GM04504 (cell line): ENCODE measurements around the gene PREX1.
"Not testable (repeated sequence)": the region's sequence is repeated elsewhere in the genome, so short reads cannot be mapped to it uniquely, and the experiment has no call there.

Source experiments
- DNase-seq: peaks from one replicate; pipeline ENCODE4 v3.0.0-alpha.2; 2012; ENCODE audit warnings: low read depth

Gene PREX1

GRCh38 chr20:48827855-48828733 lies at the start of gene PREX1:
TSS of gene PREX1 (minus strand) at chr20:48827999. CDS start at chr20:48827860, 139 bp downstream.
- peak; percentile 58 for DNase-seq

- DNase-seq = no peak
Measured at GRCh38 chr20:48877304-48877703, 49.5 kb upstream of the PREX1 start.

GRCh38 chr20:48875914-48876240 lies 48.1 kb upstream of the PREX1 start:
- DNase-seq = no peak

- DNase-seq = no peak
Measured at GRCh38 chr20:48875233-48875913, 47.6 kb upstream of the PREX1 start.

GRCh38 chr20:48869442-48869841 lies 41.6 kb upstream of the PREX1 start:
- DNase-seq = not testable (repeated sequence)

GRCh38 chr20:48866936-48867335 lies 39.1 kb upstream of the PREX1 start:
- DNase-seq = no peak

GRCh38 chr20:48864738-48865318 lies 37.0 kb upstream of the PREX1 start:
- DNase-seq = no peak

GRCh38 chr20:48864254-48864653 lies 36.5 kb upstream of the PREX1 start:
- DNase-seq = no peak

GRCh38 chr20:48862279-48862678 lies 34.5 kb upstream of the PREX1 start:
- no peak for DNase-seq

GRCh38 chr20:48861444-48861843 lies 33.6 kb upstream of the PREX1 start:
- DNase-seq = no peak

- DNase-seq = no peak
Measured at GRCh38 chr20:48858075-48858790, 30.4 kb upstream of the PREX1 start.

- no peak for DNase-seq
Measured at GRCh38 chr20:48856130-48856529, 28.3 kb upstream of the PREX1 start.

- no peak for DNase-seq
Measured at GRCh38 chr20:48855046-48855445, 27.2 kb upstream of the PREX1 start.

GRCh38 chr20:48852609-48853008 lies 24.8 kb upstream of the PREX1 start:
- DNase-seq = no peak

GRCh38 chr20:48851579-48851978 lies 23.8 kb upstream of the PREX1 start:
- DNase-seq = no peak

GRCh38 chr20:48850977-48851299 lies 23.1 kb upstream of the PREX1 start:
- no peak for DNase-seq

- no peak for DNase-seq
Measured at GRCh38 chr20:48850257-48850976, 22.6 kb upstream of the PREX1 start.

GRCh38 chr20:48849779-48850178 lies 22.0 kb upstream of the PREX1 start:
- no peak for DNase-seq

- no peak for DNase-seq
Measured at GRCh38 chr20:48849299-48849698, 21.5 kb upstream of the PREX1 start.

GRCh38 chr20:48847498-48848205 lies 19.9 kb upstream of the PREX1 start:
- DNase-seq = no peak
